HEK293T (cell line): ENCODE measurements around the gene GPR85.

ENCODE experiments used
- BHLHE40 ChIP-seq: fragments of 450-650 bp; IDR thresholded peaks from 2 replicates; pipeline ENCODE4 v1.6.1; 2016; ENCODE audit warnings: mild to moderate bottlenecking, moderate library complexity, borderline replicate concordance
- ELF4 ChIP-seq: fragments of 450-650 bp; IDR thresholded peaks from 2 replicates; pipeline ENCODE4 v1.6.1; 2017; ENCODE audit warnings: antibody characterized with exemption
- FOXK2 ChIP-seq: fragments of 450-650 bp; IDR thresholded peaks from 2 replicates; pipeline ENCODE4 v1.6.1; 2016; ENCODE audit warnings: mild to moderate bottlenecking
- L3MBTL2 ChIP-seq: fragments of 450-650 bp; conservative IDR thresholded peaks from 2 replicates; pipeline ENCODE4 v1.6.1; 2016; ENCODE audit warnings: mild to moderate bottlenecking
- LEF1 ChIP-seq: fragments of 450-650 bp; IDR thresholded peaks from 2 replicates; pipeline ENCODE4 v1.6.1; 2017; ENCODE audit warnings: mild to moderate bottlenecking, borderline replicate concordance
- SP1 ChIP-seq: fragments of 450-650 bp; IDR thresholded peaks from 2 replicates; pipeline ENCODE4 v1.6.1; 2017
- SUZ12 ChIP-seq: fragments of 450-650 bp; IDR thresholded peaks from 2 replicates; pipeline ENCODE4 v1.6.1; 2016; ENCODE audit warnings: mild to moderate bottlenecking
- ZNF384 ChIP-seq: fragments of 450-650 bp; IDR thresholded peaks from 2 replicates; pipeline ENCODE4 v1.6.1; 2016

DNA sequence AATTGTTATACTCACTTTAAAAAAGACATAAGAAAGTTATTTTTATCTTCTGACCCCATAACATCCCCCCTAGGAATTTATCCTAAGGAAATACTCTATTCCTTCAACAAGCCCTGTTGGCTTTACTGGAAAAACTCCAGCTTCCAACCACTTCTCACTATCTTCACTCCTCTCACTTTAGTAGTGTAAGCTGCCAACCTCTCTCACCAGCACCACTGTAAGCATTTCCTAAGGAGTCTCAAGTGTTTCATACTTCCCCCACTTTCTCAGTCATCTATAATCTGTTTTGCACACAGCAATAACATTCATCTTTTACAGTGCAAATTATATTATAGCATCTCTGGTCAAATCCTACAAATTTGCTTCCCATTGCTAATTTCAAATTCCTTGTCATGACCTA lies 45.8 kb downstream of the GPR85 start:
- TF ChIP-seq ELF4 (no peak), FOXK2 (no peak), BHLHE40 (no peak), SUZ12 (no peak), L3MBTL2 (no peak), LEF1 (no peak), ZNF384 (no peak), SP1 (no peak)
